ENCODE results near the gene PTCD1. TPM values are rescaled to one million over a fixed set of nuclear protein-coding genes. Genes with fewer than 3 reads are reported as not detected.

PTCD1 gene
- total RNA-seq, 2 experiments from 2014 or later, result 4.7 to 7.7 TPM

GRCh38 chr7:99397297-99397983 is 41.2 kb downstream of the PTCD1 start:
- peak overlapping the region; percentile 3 for H3K27ac Mint-ChIP-seq
- CTCF ChIA-PET, result interaction anchor here (1.2 kb wide), 1 partner anchor 9 kb away, joined by 5 read pairs; no protein-coding TSS in a partner anchor
- no peaks in the 10 kb centered on the region for H3K9me3 Mint-ChIP-seq (ENCODE audit: low read depth)
- POLR2A ChIA-PET, result no interaction called here
- peak; percentile 15 for DNase-seq
- peaks cover 16% of the 10 kb centered on the region for H3K4me1 Mint-ChIP-seq
- intact Hi-C loops (cut with DNase I, micrococcal nuclease), result no loop called here
- H3K4me3 Mint-ChIP-seq, result no peak overlapping the region
- H3K36me3 Mint-ChIP-seq (ENCODE audit: low read depth), result peaks cover 61% of the 10 kb centered on the region
- H3K27me3 Mint-ChIP-seq, result no peaks in the 10 kb centered on the region
- no peak for ATAC-seq

- DNase-seq (no peak), ATAC-seq (no peak)
- Mint-ChIP-seq H3K27ac (peak overlapping the region; percentile 51), H3K9me3 (ENCODE audit: low read depth) (no peaks in the 10 kb centered on the region), H3K4me3 (no peak overlapping the region), H3K27me3 (no peaks in the 10 kb centered on the region), H3K4me1 (peaks cover 19% of the 10 kb centered on the region), H3K36me3 (ENCODE audit: low read depth) (peaks cover 66% of the 10 kb centered on the region)
- CTCF ChIA-PET, result interaction anchor here (1.2 kb wide), 1 partner anchor 10 kb away, joined by 5 read pairs; no protein-coding TSS in a partner anchor
- POLR2A ChIA-PET, result no interaction called here
- intact Hi-C loops (cut with DNase I, micrococcal nuclease), result no loop called here
Measured at GRCh38 chr7:99396418-99397296, 41.9 kb downstream of the PTCD1 start.

- no peak overlapping the region for H3K27ac Mint-ChIP-seq
- peaks cover 20% of the 10 kb centered on the region for H3K4me1 Mint-ChIP-seq
- CTCF ChIA-PET, result interaction anchor here (1.2 kb wide), 1 partner anchor 11 kb away, joined by 5 read pairs; no protein-coding TSS in a partner anchor
- ATAC-seq, result no peak
- H3K27me3 Mint-ChIP-seq, result no peaks in the 10 kb centered on the region
- POLR2A ChIA-PET, result no interaction called here
- peak; percentile 14 for DNase-seq
- peaks cover 65% of the 10 kb centered on the region for H3K36me3 Mint-ChIP-seq (ENCODE audit: low read depth)
- intact Hi-C loops (cut with DNase I, micrococcal nuclease), result no loop called here
- H3K4me3 Mint-ChIP-seq, result no peak overlapping the region
- no peaks in the 10 kb centered on the region for H3K9me3 Mint-ChIP-seq (ENCODE audit: low read depth)
Measured at GRCh38 chr7:99395616-99396327, 42.8 kb downstream of the PTCD1 start.

GRCh38 chr7:99394188-99394502 is 44.5 kb downstream of the PTCD1 start:
- ChIA-PET CTCF (interaction anchor here (1.1 kb wide), 1 partner anchor 15 kb away, joined by 3 read pairs; the partner anchor contains the start of gene BUD31), POLR2A (interaction anchor here (0.6 to 1.7 kb wide), 4 partner anchors 13 to 37 kb away, joined by 3 to 7 read pairs (median 5); partner anchors contain the start of genes BUD31 and PDAP1)
- intact Hi-C loops (cut with DNase I, micrococcal nuclease), result loop anchor here in 1 of 2 experiments (5.0 kb wide), 1 partner anchor 43 kb away; the partner anchor contains the start of genes CPSF4 and PTCD1
- no peaks in the 10 kb centered on the region for H3K27me3 Mint-ChIP-seq
- no peak for DNase-seq
- ATAC-seq, result no peak
- H3K36me3 Mint-ChIP-seq (ENCODE audit: low read depth), result peaks cover 66% of the 10 kb centered on the region
- no peak overlapping the region for H3K4me3 Mint-ChIP-seq
- H3K4me1 Mint-ChIP-seq, result peaks cover 20% of the 10 kb centered on the region
- no peaks in the 10 kb centered on the region for H3K9me3 Mint-ChIP-seq (ENCODE audit: low read depth)
- H3K27ac Mint-ChIP-seq, result no peak overlapping the region

- ATAC-seq (no peak), DNase-seq (no peak)
- Mint-ChIP-seq H3K4me1 (peaks cover 20% of the 10 kb centered on the region), H3K36me3 (ENCODE audit: low read depth) (peaks cover 65% of the 10 kb centered on the region), H3K9me3 (ENCODE audit: low read depth) (no peaks in the 10 kb centered on the region), H3K4me3 (peak overlapping the region; percentile 50), H3K27ac (peak overlapping the region; percentile 80), H3K27me3 (no peaks in the 10 kb centered on the region)
- ChIA-PET CTCF (interaction anchor here (0.6 to 2.0 kb wide), 3 partner anchors 16 to 29 kb away, joined by 3 to 6 read pairs (median 3); partner anchors contain the start of gene BUD31), POLR2A (interaction anchor here (1.1 to 1.7 kb wide), 2 partner anchors 13 to 15 kb away, joined by 3 to 6 read pairs; partner anchors contain the start of genes BUD31 and PDAP1)
- intact Hi-C loops (cut with DNase I, micrococcal nuclease), result loop anchor here (1.0 to 5.0 kb wide), 5 partner anchors 12 to 44 kb away; partner anchors contain the start of genes ARPC1B (in 2 of the 2), BUD31 (in 1 of the 2), CPSF4 (in 1 of the 2) and PDAP1 (in 1 of the 2)
Measured at GRCh38 chr7:99393355-99394187, 45.0 kb downstream of the PTCD1 start.

- DNase-seq, result peak; percentile 89
- Mint-ChIP-seq H3K9me3 (ENCODE audit: low read depth) (no peaks in the 10 kb centered on the region), H3K27me3 (no peaks in the 10 kb centered on the region), H3K4me1 (peaks cover 20% of the 10 kb centered on the region), H3K4me3 (peak overlapping the region; percentile 50), H3K27ac (peak overlapping the region; percentile 80), H3K36me3 (ENCODE audit: low read depth) (peaks cover 67% of the 10 kb centered on the region)
- ATAC-seq, result peak; percentile 90
- intact Hi-C loops (cut with DNase I, micrococcal nuclease), result loop anchor here (1.0 to 5.0 kb wide), 5 partner anchors 12 to 44 kb away; partner anchors contain the start of genes ARPC1B (in 2 of the 2), BUD31 (in 1 of the 2), CPSF4 (in 1 of the 2) and PDAP1 (in 1 of the 2)
- POLR2A ChIA-PET, result interaction anchor here (0.5 to 1.7 kb wide), 4 partner anchors 12 to 19 kb away, joined by 3 to 6 read pairs (median 3); partner anchors contain the start of genes BUD31 and PDAP1
- CTCF ChIA-PET, result interaction anchor here (0.6 to 2.0 kb wide), 3 partner anchors 16 to 28 kb away, joined by 3 to 6 read pairs (median 4); partner anchors contain the start of genes BUD31 and PDAP1
Measured at GRCh38 chr7:99392659-99393354, 45.8 kb downstream of the PTCD1 start.

- ATAC-seq, result no peak
- no peak overlapping the region for H3K4me3 Mint-ChIP-seq
- POLR2A ChIA-PET, result interaction anchor here (0.9 kb wide), 1 partner anchor 13 kb away, joined by 3 read pairs; no protein-coding TSS in a partner anchor
- DNase-seq, result no peak
- peaks cover 64% of the 10 kb centered on the region for H3K36me3 Mint-ChIP-seq (ENCODE audit: low read depth)
- no peak overlapping the region for H3K27ac Mint-ChIP-seq
- intact Hi-C loops (cut with DNase I, micrococcal nuclease), result loop anchor here in 1 of 2 experiments (2.0 to 5.0 kb wide), 2 partner anchors 15 to 45 kb away; partner anchors contain the start of genes CPSF4 and PTCD1
- no peaks in the 10 kb centered on the region for H3K9me3 Mint-ChIP-seq (ENCODE audit: low read depth)
- peaks cover 20% of the 10 kb centered on the region for H3K4me1 Mint-ChIP-seq
- no peaks in the 10 kb centered on the region for H3K27me3 Mint-ChIP-seq
- CTCF ChIA-PET, result interaction anchor here (0.9 to 2.0 kb wide), 2 partner anchors 17 to 27 kb away, joined by 3 to 6 read pairs; partner anchors contain the start of gene BUD31
Measured at GRCh38 chr7:99392046-99392445, 46.6 kb downstream of the PTCD1 start.

GRCh38 chr7:99390941-99391602 is 47.5 kb downstream of the PTCD1 start:
- CTCF ChIA-PET, result interaction anchor here (0.7 to 0.9 kb wide), 2 partner anchors 18 to 279 kb away, joined by 3 read pairs; partner anchors contain the start of gene BUD31
- Mint-ChIP-seq H3K27me3 (no peaks in the 10 kb centered on the region), H3K9me3 (ENCODE audit: low read depth) (no peaks in the 10 kb centered on the region), H3K36me3 (ENCODE audit: low read depth) (peaks cover 64% of the 10 kb centered on the region), H3K4me3 (no peak overlapping the region), H3K27ac (no peak overlapping the region), H3K4me1 (peaks cover 22% of the 10 kb centered on the region)
- DNase-seq, result no peak
- POLR2A ChIA-PET, result interaction anchor here (0.6 kb wide), 1 partner anchor 17 kb away, joined by 8 read pairs; no protein-coding TSS in a partner anchor
- ATAC-seq, result no peak
- intact Hi-C loops (cut with DNase I, micrococcal nuclease), result loop anchor here in 1 of 2 experiments (5.0 kb wide), 1 partner anchor 46 kb away; the partner anchor contains the start of genes CPSF4 and PTCD1

- Mint-ChIP-seq H3K27me3 (no peaks in the 10 kb centered on the region), H3K4me1 (peaks cover 28% of the 10 kb centered on the region), H3K27ac (no peak overlapping the region), H3K9me3 (ENCODE audit: low read depth) (no peaks in the 10 kb centered on the region), H3K4me3 (no peak overlapping the region), H3K36me3 (ENCODE audit: low read depth) (peaks cover 55% of the 10 kb centered on the region)
- intact Hi-C loops (cut with DNase I, micrococcal nuclease), result loop anchor here in 1 of 2 experiments (5.0 kb wide), 1 partner anchor 48 kb away; the partner anchor contains the start of genes CPSF4 and PTCD1
- DNase-seq (no peak), ATAC-seq (no peak)
- CTCF ChIA-PET, result no interaction called here
- POLR2A ChIA-PET, result interaction anchor here (0.6 kb wide), 1 partner anchor 49 kb away, joined by 5 read pairs; the partner anchor contains the start of genes CPSF4 and PTCD1
Measured at GRCh38 chr7:99389772-99390171, 48.8 kb downstream of the PTCD1 start.

Data from activated CD4-positive, alpha-beta T cell treated with anti-CD3 and anti-CD28 coated beads for 36 hours (primary cell).